HG03342 (cell line): Measurements from ENCODE around the gene PIP5K1B.

ENCODE experiments used
- ATAC-seq: cut with Tn5 transposase; IDR thresholded peaks from one replicate; pipeline ENCODE4 v1.9.1; 2021; ENCODE audit warnings: mild to moderate bottlenecking, moderate library complexity; ENCODE audit not compliant: unreplicated experiment

PIP5K1B gene

GRCh38 chr9:68707801-68708488 is 2.9 kb downstream of the PIP5K1B start:
- ATAC-seq, result no peak

GRCh38 chr9:68708513-68708912 is 3.5 kb downstream of the PIP5K1B start:
- no peak for ATAC-seq

- ATAC-seq, result no peak
Measured at GRCh38 chr9:68709291-68710110, 4.5 kb downstream of the PIP5K1B start.

GRCh38 chr9:68710111-68710471 is 5.1 kb downstream of the PIP5K1B start:
- no peak for ATAC-seq

GRCh38 chr9:68711281-68711680 is 6.2 kb downstream of the PIP5K1B start:
- no peak for ATAC-seq

GRCh38 chr9:68711932-68712331 is 6.9 kb downstream of the PIP5K1B start:
- no peak for ATAC-seq

GRCh38 chr9:68714416-68715180 is 9.6 kb downstream of the PIP5K1B start:
- no peak for ATAC-seq

GRCh38 chr9:68715181-68715456 is 10.1 kb downstream of the PIP5K1B start:
- no peak for ATAC-seq

- ATAC-seq, result no peak
Measured at GRCh38 chr9:68717552-68718443, 12.8 kb downstream of the PIP5K1B start.

GRCh38 chr9:68719847-68720246 is 14.8 kb downstream of the PIP5K1B start:
- ATAC-seq, result no peak

GRCh38 chr9:68720656-68721313 is 15.7 kb downstream of the PIP5K1B start:
- ATAC-seq, result no peak

GRCh38 chr9:68721666-68722330 is 16.8 kb downstream of the PIP5K1B start:
- ATAC-seq, result no peak

- ATAC-seq, result no peak
Measured at GRCh38 chr9:68725070-68725469, 20.0 kb downstream of the PIP5K1B start.

GRCh38 chr9:68726489-68726888 is 21.4 kb downstream of the PIP5K1B start:
- ATAC-seq, result no peak

- ATAC-seq, result no peak
Measured at GRCh38 chr9:68727636-68728035, 22.6 kb downstream of the PIP5K1B start.

- ATAC-seq, result no peak
Measured at GRCh38 chr9:68728731-68729130, 23.7 kb downstream of the PIP5K1B start.

- ATAC-seq, result no peak
Measured at GRCh38 chr9:68730570-68731235, 25.7 kb downstream of the PIP5K1B start.

GRCh38 chr9:68731857-68732256 is 26.8 kb downstream of the PIP5K1B start:
- no peak for ATAC-seq

GRCh38 chr9:68732405-68733020 is 27.5 kb downstream of the PIP5K1B start:
- no peak for ATAC-seq
